ENCODE data around the gene SCTR.

Gene SCTR

GRCh38 chr2:119455066-119455718, 69.1 kb downstream of the SCTR start:
- ATAC-seq (no peak), DNase-seq (no peak)
- Mint-ChIP-seq H3K4me3 (no peak overlapping the region), H3K9me3 (no peaks in the 10 kb centered on the region), H3K4me1 (no peaks in the 10 kb centered on the region), H3K27ac (no peak overlapping the region), H3K27me3 (peaks cover 36% of the 10 kb centered on the region)

- H3K27ac Mint-ChIP-seq, result no peak overlapping the region
- H3K27me3 Mint-ChIP-seq, result peaks cover 29% of the 10 kb centered on the region
- no peak for DNase-seq
- no peaks in the 10 kb centered on the region for H3K9me3 Mint-ChIP-seq
- H3K4me3 Mint-ChIP-seq, result no peak overlapping the region
- ATAC-seq, result no peak
- H3K4me1 Mint-ChIP-seq, result no peaks in the 10 kb centered on the region
Observed at GRCh38 chr2:119453972-119454593, 70.2 kb downstream of the SCTR start.

GRCh38 chr2:119451336-119452050, 72.8 kb downstream of the SCTR start:
- Mint-ChIP-seq H3K9me3 (no peaks in the 10 kb centered on the region), H3K27me3 (peaks cover 28% of the 10 kb centered on the region), H3K27ac (peak overlapping the region in 1 of 2 donors; percentile 42), H3K4me1 (no peaks in the 10 kb centered on the region), H3K4me3 (no peak overlapping the region)
- DNase-seq, result no peak
- no peak for ATAC-seq

- Mint-ChIP-seq H3K4me3 (no peak overlapping the region), H3K9me3 (no peaks in the 10 kb centered on the region), H3K4me1 (no peaks in the 10 kb centered on the region), H3K27ac (peak overlapping the region in 1 of 2 donors; percentile 27), H3K27me3 (peaks cover 28% of the 10 kb centered on the region)
- no peak for DNase-seq
- ATAC-seq, result no peak
Observed at GRCh38 chr2:119449521-119449920, 74.8 kb downstream of the SCTR start.

- Mint-ChIP-seq H3K27ac (no peak overlapping the region), H3K27me3 (peaks cover 22% of the 10 kb centered on the region), H3K9me3 (no peaks in the 10 kb centered on the region), H3K4me3 (no peak overlapping the region), H3K4me1 (no peaks in the 10 kb centered on the region)
- DNase-seq (no peak), ATAC-seq (no peak)
Observed at GRCh38 chr2:119448427-119449141, 75.7 kb downstream of the SCTR start.

GRCh38 chr2:119446037-119446436, 78.2 kb downstream of the SCTR start:
- DNase-seq (no peak), ATAC-seq (no peak)
- Mint-ChIP-seq H3K27ac (no peak overlapping the region), H3K9me3 (no peaks in the 10 kb centered on the region), H3K4me1 (no peaks in the 10 kb centered on the region), H3K27me3 (peaks cover under 1% of the 10 kb centered on the region), H3K4me3 (no peak overlapping the region)

- Mint-ChIP-seq H3K4me3 (no peak overlapping the region), H3K27ac (no peak overlapping the region), H3K9me3 (no peaks in the 10 kb centered on the region), H3K27me3 (peaks cover 6% of the 10 kb centered on the region), H3K4me1 (no peaks in the 10 kb centered on the region)
- ATAC-seq, result no peak
- DNase-seq, result no peak
Observed at GRCh38 chr2:119442850-119443249, 81.4 kb downstream of the SCTR start.

GRCh38 chr2:119442226-119442619, 82.1 kb downstream of the SCTR start:
- DNase-seq (no peak), ATAC-seq (no peak)
- no peaks in the 10 kb centered on the region for H3K9me3 Mint-ChIP-seq
- H3K4me1 Mint-ChIP-seq, result no peaks in the 10 kb centered on the region
- peaks cover 6% of the 10 kb centered on the region for H3K27me3 Mint-ChIP-seq
- H3K4me3 Mint-ChIP-seq, result no peak overlapping the region
- H3K27ac Mint-ChIP-seq, result no peak overlapping the region

GRCh38 chr2:119441376-119442225, 82.7 kb downstream of the SCTR start:
- H3K4me1 Mint-ChIP-seq, result no peaks in the 10 kb centered on the region
- ATAC-seq, result no peak
- H3K4me3 Mint-ChIP-seq, result no peak overlapping the region

GRCh38 chr2:119440873-119441272, 83.4 kb downstream of the SCTR start:
- no peak for ATAC-seq
- Mint-ChIP-seq H3K27ac (no peak overlapping the region), H3K27me3 (peaks cover 13% of the 10 kb centered on the region), H3K4me3 (no peak overlapping the region), H3K9me3 (no peaks in the 10 kb centered on the region), H3K4me1 (no peaks in the 10 kb centered on the region)
- no peak for DNase-seq

More at GRCh38 chr2:119441376-119442225, 82.7 kb downstream of the SCTR start:
- no peaks in the 10 kb centered on the region for H3K9me3 Mint-ChIP-seq
- H3K27me3 Mint-ChIP-seq, result peaks cover 6% of the 10 kb centered on the region
- no peak overlapping the region for H3K27ac Mint-ChIP-seq
- DNase-seq, result no peak

GRCh38 chr2:119440501-119440870, 83.8 kb downstream of the SCTR start:
- H3K27me3 Mint-ChIP-seq, result peaks cover 14% of the 10 kb centered on the region
- H3K9me3 Mint-ChIP-seq, result no peaks in the 10 kb centered on the region
- ATAC-seq (no peak), DNase-seq (no peak)
- H3K4me3 Mint-ChIP-seq, result no peak overlapping the region
- H3K27ac Mint-ChIP-seq, result no peak overlapping the region
- H3K4me1 Mint-ChIP-seq, result no peaks in the 10 kb centered on the region

- H3K27me3 Mint-ChIP-seq, result peaks cover 14% of the 10 kb centered on the region
- peak; percentile 26 for ATAC-seq
Observed at GRCh38 chr2:119439574-119440500, 84.4 kb downstream of the SCTR start.

GRCh38 chr2:119438726-119439284, 85.5 kb downstream of the SCTR start:
- peaks cover 21% of the 10 kb centered on the region for H3K27me3 Mint-ChIP-seq
- DNase-seq (no peak), ATAC-seq (no peak)
- no peaks in the 10 kb centered on the region for H3K9me3 Mint-ChIP-seq
- H3K27ac Mint-ChIP-seq, result no peak overlapping the region
- H3K4me3 Mint-ChIP-seq, result no peak overlapping the region
- no peaks in the 10 kb centered on the region for H3K4me1 Mint-ChIP-seq

More at GRCh38 chr2:119439574-119440500, 84.4 kb downstream of the SCTR start:
- peak overlapping the region in 1 of 2 donors; percentile 21 for H3K27ac Mint-ChIP-seq
- no peaks in the 10 kb centered on the region for H3K9me3 Mint-ChIP-seq
- H3K4me3 Mint-ChIP-seq, result no peak overlapping the region
- H3K4me1 Mint-ChIP-seq, result no peaks in the 10 kb centered on the region
- no peak for DNase-seq

GRCh38 chr2:119438128-119438656, 86.1 kb downstream of the SCTR start:
- H3K27ac Mint-ChIP-seq, result no peak overlapping the region
- no peaks in the 10 kb centered on the region for H3K9me3 Mint-ChIP-seq
- H3K4me3 Mint-ChIP-seq, result no peak overlapping the region
- ATAC-seq (no peak), DNase-seq (no peak)
- H3K27me3 Mint-ChIP-seq, result peaks cover 27% of the 10 kb centered on the region
- H3K4me1 Mint-ChIP-seq, result no peaks in the 10 kb centered on the region
